ENCODE data around the gene BPHL. TPM values are rescaled to one million over a fixed set of nuclear protein-coding genes. Genes with fewer than 3 reads are reported as not detected.

Gene BPHL
- total and polyA plus RNA-seq, 2 of the 4 experiments (the other 2 are of a cell fraction): 14.7 to 16.3 TPM

DNA sequence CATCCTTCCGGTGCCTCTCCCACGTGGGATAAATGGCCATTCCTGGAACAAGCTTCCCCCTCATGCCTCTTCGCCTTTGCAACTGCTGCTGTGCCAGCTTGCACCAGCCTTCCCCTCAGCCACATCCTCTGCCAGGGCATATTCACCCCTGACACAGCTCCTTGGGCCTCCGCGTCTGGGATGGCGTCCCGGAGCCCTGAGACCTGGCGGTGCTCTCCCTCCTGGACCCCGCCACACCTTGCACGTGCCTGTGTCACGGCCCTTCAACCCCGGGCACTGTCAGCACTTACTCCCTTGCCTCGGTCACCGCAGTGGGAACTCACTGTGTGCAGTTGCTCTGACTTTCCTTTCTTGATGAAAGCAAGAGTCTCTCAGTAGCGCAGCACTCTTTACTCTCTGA, 13.2 kb downstream of the BPHL start:
- H2BK15ac ChIP-seq (ENCODE audit: low read depth, low read length): no peak overlapping the region
- no peaks in the 10 kb centered on the region for H3K4me1 ChIP-seq (ENCODE audit: control insufficient read depth, insufficient read depth, low read length)
- H2AK5ac ChIP-seq (ENCODE audit: low read depth, low read length): no peak overlapping the region
- H3K27me3 ChIP-seq (ENCODE audit: control insufficient read depth, insufficient read depth, low read length): no peaks in the 10 kb centered on the region
- no peak overlapping the region for H4K8ac ChIP-seq (ENCODE audit: low read depth in 2 of 2, low read length in 2 of 2)
- ATAC-seq (ENCODE audit: low read depth) (no peak), DNase-seq (no peak)
- H3K79me1 ChIP-seq (ENCODE audit: low read depth in 1 of 2, low read length in 2 of 2): no peaks in the 10 kb centered on the region
- in situ Hi-C loops (cut with MboI; ENCODE audit: low sequenced_read_pairs) (loop anchor here (25.0 kb wide), 1 partner anchor 606 kb away; no protein-coding TSS in a partner anchor), intact Hi-C loops (cut with micrococcal nuclease) (no loop called here), dilution Hi-C loops (cut with HindIII; ENCODE audit: low sequenced_read_pairs, unreplicated experiment) (no loop called here)
- H2BK120ac ChIP-seq (ENCODE audit: low read depth, low read length): no peak overlapping the region
- no peak for TF ChIP-seq RCOR1 (IDR thresholded peaks at IDR 0.05; ENCODE audit: insufficient replicate concordance, low read length)
- TF ChIP-seq CEBPB (IDR thresholded peaks at IDR 0.05; ENCODE audit: low read depth, low read length): no peak
- TF ChIP-seq MXI1 (IDR thresholded peaks at IDR 0.05; ENCODE audit: borderline replicate concordance, low read depth, low read length): no peak
- no peak for TF ChIP-seq MAFK (IDR thresholded peaks at IDR 0.05; ENCODE audit: low read depth, low read length)
- TF ChIP-seq NFE2L2 (IDR thresholded peaks at IDR 0.05; ENCODE audit: low read depth, low read length): no peak
- no peak for TF ChIP-seq CHD1 (IDR thresholded peaks at IDR 0.05; ENCODE audit: low read depth, low read length)
- no peak for TF ChIP-seq ELK1 (IDR thresholded peaks at IDR 0.05; ENCODE audit: borderline replicate concordance, low read depth, low read length)
- TF ChIP-seq MAZ (IDR thresholded peaks at IDR 0.05; ENCODE audit: borderline replicate concordance, low read depth, low read length): no peak
- no peak for TF ChIP-seq FOS (IDR thresholded peaks at IDR 0.05; ENCODE audit: low read depth, low read length)
- TF ChIP-seq RAD21 (IDR thresholded peaks at IDR 0.05; ENCODE audit: low read length): no peak
- TF ChIP-seq POLR2A (IDR thresholded peaks at IDR 0.05; ENCODE audit: low read depth, low read length): no peak
- no peak for TF ChIP-seq RFX5 (IDR thresholded peaks at IDR 0.05; ENCODE audit: low read depth, low read length)
- no peak for TF ChIP-seq BHLHE40 (IDR thresholded peaks at IDR 0.05; ENCODE audit: low read depth, low read length)
- TF ChIP-seq SMC3 (IDR thresholded peaks at IDR 0.05; ENCODE audit: low read depth, low read length): no peak
- H3K9me3 ChIP-seq (ENCODE audit: control insufficient read depth, insufficient read depth, low read length): no peaks in the 10 kb centered on the region
- no peak overlapping the region for H3K14ac ChIP-seq (replicated peaks; ENCODE audit: low read depth, low read length)
- H3K27ac ChIP-seq (ENCODE audit: insufficient read depth, low read length): no peak overlapping the region
- no peaks in the 10 kb centered on the region for H4K20me1 ChIP-seq (ENCODE audit: insufficient read depth, low read length)
- H4K91ac ChIP-seq (ENCODE audit: insufficient read depth, low read depth, low read length): no peak overlapping the region
- H3K36me3 ChIP-seq (ENCODE audit: control insufficient read depth, insufficient read depth, low read length): peaks cover 28% of the 10 kb centered on the region
- ChIA-PET CTCF (no interaction called here), POLR2A (ENCODE audit: unreplicated experiment) (no interaction called here)
- WGBS, 2 experiments (ENCODE audit: extremely low coverage in 2 of 2, insufficient read length in 1 of 2): 92% methylated on average over 13 of the region's 15 CpGs; no CpG with 5 or more reads in 1 of the 2 experiments
- H3K9me1 ChIP-seq (ENCODE audit: insufficient read depth, low read length): no peaks in the 10 kb centered on the region
- no peak overlapping the region for H3K9ac ChIP-seq (ENCODE audit: low read depth, low read length)
- no peak overlapping the region for H3K4ac ChIP-seq (ENCODE audit: low read depth, low read length)
- no TSS peak for BruUV-seq (replicated peaks)
- H2AFZ ChIP-seq (replicated peaks; ENCODE audit: low read length, poor library complexity): peak overlapping the region; percentile 41
- H3K23ac ChIP-seq (ENCODE audit: low read depth, low read length): no peak overlapping the region
- no peak overlapping the region for H4K5ac ChIP-seq (ENCODE audit: low read depth, low read length)
- no peak overlapping the region for H2BK20ac ChIP-seq (ENCODE audit: low read depth, low read length)
- H3K4me3 ChIP-seq (ENCODE audit: insufficient read depth, low read depth, low read length): no peak overlapping the region
- no peak overlapping the region for H3K4me2 ChIP-seq (ENCODE audit: low read depth, low read length)
- no peak overlapping the region for H2BK5ac ChIP-seq (ENCODE audit: low read depth, low read length, poor library complexity, severe bottlenecking)
- H3K56ac ChIP-seq (ENCODE audit: extremely low read depth, insufficient read depth, low read length): no peak overlapping the region
- no peak overlapping the region for H3K18ac ChIP-seq (ENCODE audit: low read depth, low read length)
- no peak overlapping the region for H2AK9ac ChIP-seq (replicated peaks; ENCODE audit: low read depth, low read length, poor library complexity)

Data from IMR-90 (cell line).